A549 (cell line): ENCODE data around the gene NFYC. TPM values are rescaled to one million over a fixed set of nuclear protein-coding genes. Genes with fewer than 3 reads are reported as not detected.
A peak's percentile ranks its signal among the peaks of the same experiment; 100 is the strongest.

Source experiments
- ATAC-seq, 2 experiments: fragments of 200-7000 bp in 1 of 2; fragments of >200 bp in 1 of 2; cut with Nextera tagmentation in 1 of 2; cut with Tn5 transposase in 1 of 2; 3 replicates each; pipeline versions ENCODE4 v1.8.0 to v1.9.1; 2018 to 2020; ENCODE audit warnings: mild to moderate bottlenecking in 1 of 2, moderate library complexity in 1 of 2
- CTCF ChIA-PET: fragments of 300-600 bp; sonication (Branson Sonifier 250); formaldehyde crosslinking; extraction: SDS; loops from one replicate; lab custom pipeline; 2021; ENCODE audit warnings: antibody characterized with exemption, inconsistent platforms; lab: Yijun Ruan, JAX
- POLR2A ChIA-PET: fragments of 350-600 bp; formaldehyde crosslinking; extraction: SDS; loops from one replicate; lab custom pipeline; 2021; ENCODE audit warnings: antibody characterized with exemption, inconsistent platforms; lab: Yijun Ruan, JAX
- DNase-seq, 2 experiments: peaks; one replicate each; pipeline versions ENCODE4 v3.0.0 to v3.0.0-alpha.2; 2011 to 2016; ENCODE audit warnings: low read depth in 1 of 2, low spot score in 1 of 2
- FAIRE-seq: peaks from 2 replicates; lab custom pipeline; 2011; peaks lifted over from hg19 to GRCh38; lab: Jason Lieb, UNC
- H3K27ac ChIP-seq, 2 experiments: fragments of >200 bp; sonication (Bioruptor Twin); formaldehyde crosslinking; 3 replicates each; pipeline ENCODE4 v1.5.1; 2016 to 2017
- H3K4me1 ChIP-seq: fragments of >200 bp; sonication (Bioruptor Twin); formaldehyde crosslinking; 3 replicates; pipeline ENCODE4 v1.6.1; 2016
- H3K4me2 ChIP-seq: fragments of >200 bp; sonication (Bioruptor Twin); formaldehyde crosslinking; 3 replicates; pipeline ENCODE4 v1.6.1; 2016
- H3K4me3 ChIP-seq: fragments of >200 bp; sonication (Bioruptor Twin); formaldehyde crosslinking; 3 replicates; pipeline ENCODE4 v1.5.1; 2016
- H3K9me3 ChIP-seq: fragments of >200 bp; sonication (Bioruptor Twin); formaldehyde crosslinking; 3 replicates; pipeline ENCODE4 v1.6.1; 2016
- BHLHE40 ChIP-seq: IDR thresholded peaks from 2 replicates; pipeline ENCODE4 v1.6.1; 2012; ENCODE audit warnings: low read depth, low read length, inconsistent platforms
- CBX2 ChIP-seq: fragments of 200-600 bp; sonication (generic); IDR thresholded peaks from 2 replicates; pipeline ENCODE4 v1.6.1; 2016; ENCODE audit warnings: low read depth, mild to moderate bottlenecking, borderline replicate concordance
- CBX8 ChIP-seq: fragments of 200-600 bp; sonication (generic); IDR thresholded peaks from 2 replicates; pipeline ENCODE4 v1.6.1; 2016
- EHF ChIP-seq: fragments of 250-450 bp; sonication (Bioruptor Pico); IDR thresholded peaks from 2 replicates; pipeline ENCODE4 v1.5.0; 2020; ENCODE audit warnings: mild to moderate bottlenecking
- EHMT2 ChIP-seq: fragments of 200-600 bp; sonication (generic); IDR thresholded peaks from 2 replicates; pipeline ENCODE4 v1.6.1; 2016; ENCODE audit warnings: antibody characterized with exemption, low read depth, mild to moderate bottlenecking, moderate library complexity
- ELK1 ChIP-seq: fragments of 150-350 bp; IDR thresholded peaks from 2 replicates; pipeline ENCODE4 v1.6.1; 2014; ENCODE audit warnings: low read depth, mild to moderate bottlenecking, low read length
- EP300 ChIP-seq, 2 experiments: fragments of >200 bp; sonication (Bioruptor Twin); formaldehyde crosslinking; IDR thresholded peaks; 2 replicates in 1 of 2; 3 replicates in 1 of 2; pipeline ENCODE4 v1.6.1; 2016 to 2017
- FOSB ChIP-seq: fragments of 250-450 bp; sonication (Bioruptor Pico); IDR thresholded peaks from 2 replicates; pipeline ENCODE4 v1.5.0; 2020; ENCODE audit warnings: mild to moderate bottlenecking, moderate library complexity
- FOSL2 ChIP-seq, 2 experiments: fragments of 450-650 bp in 1 of 2; fragments of >200 bp in 1 of 2; sonication (Bioruptor Twin) in 1 of 2; formaldehyde crosslinking; IDR thresholded peaks; 2 replicates each; pipeline versions ENCODE4 v1.5.0 to v1.6.1; 2016 to 2020; ENCODE audit warnings: mild to moderate bottlenecking in 1 of 2, moderate library complexity in 1 of 2
- HEYL ChIP-seq: fragments of 250-450 bp; sonication (Bioruptor Pico); IDR thresholded peaks from 2 replicates; pipeline ENCODE4 v1.8.0; 2021; ENCODE audit warnings: mild to moderate bottlenecking, moderate library complexity
- HOXA7 ChIP-seq: fragments of 250-450 bp; sonication (Bioruptor Pico); IDR thresholded peaks from 2 replicates; pipeline ENCODE4 v1.5.0; 2020; ENCODE audit warnings: mild to moderate bottlenecking, moderate library complexity
- HOXB13 ChIP-seq: fragments of 250-450 bp; sonication (Bioruptor Pico); IDR thresholded peaks from 2 replicates; pipeline ENCODE4 v1.5.0; 2020; ENCODE audit warnings: low read depth, mild to moderate bottlenecking, moderate library complexity
- HOXB5 ChIP-seq: fragments of 250-450 bp; sonication (Bioruptor Pico); IDR thresholded peaks from 2 replicates; pipeline ENCODE4 v1.5.0; 2020; ENCODE audit warnings: mild to moderate bottlenecking, moderate library complexity
- JUN ChIP-seq, 2 experiments: fragments of >200 bp; sonication (Bioruptor Twin); formaldehyde crosslinking; IDR thresholded peaks; 2 replicates in 1 of 2; 3 replicates in 1 of 2; pipeline ENCODE4 v1.6.1; 2016 to 2017
- JUNB ChIP-seq: fragments of >200 bp; sonication (Bioruptor Twin); formaldehyde crosslinking; IDR thresholded peaks from 2 replicates; pipeline ENCODE4 v1.6.1; 2016
- KDM1A ChIP-seq: fragments of 200-600 bp; sonication (generic); IDR thresholded peaks from 2 replicates; pipeline ENCODE4 v1.6.1; 2016; ENCODE audit warnings: low read depth, mild to moderate bottlenecking
- MYC ChIP-seq: IDR thresholded peaks from 2 replicates; pipeline ENCODE4 v1.6.1; 2012; ENCODE audit warnings: mild to moderate bottlenecking, inconsistent platforms, low read length, improper control_type of control experiment, borderline replicate concordance
- NPAS2 ChIP-seq: fragments of 250-450 bp; sonication (Bioruptor Pico); IDR thresholded peaks from 2 replicates; pipeline ENCODE4 v1.8.0; 2022; ENCODE audit warnings: mild to moderate bottlenecking, moderate library complexity, borderline replicate concordance
- NR3C1 ChIP-seq: fragments of >200 bp; sonication (Bioruptor Twin); formaldehyde crosslinking; IDR thresholded peaks from 3 replicates; pipeline ENCODE4 v1.6.1; 2017
- POLR2AphosphoS2 ChIP-seq: conservative IDR thresholded peaks from 2 replicates; pipeline ENCODE4 v1.6.1; 2012; ENCODE audit warnings: low read length, improper control_type of control experiment, inconsistent platforms
- RCOR1 ChIP-seq: fragments of 150-350 bp; IDR thresholded peaks from 2 replicates; pipeline ENCODE4 v1.6.1; 2014; ENCODE audit warnings: antibody characterized with exemption, low read length, low read depth
- RNF2 ChIP-seq: fragments of 200-600 bp; sonication (generic); IDR thresholded peaks from 2 replicates; pipeline ENCODE4 v1.6.1; 2016; ENCODE audit warnings: low read depth, mild to moderate bottlenecking, antibody characterized with exemption, moderate library complexity, borderline replicate concordance
- SMC3 ChIP-seq: fragments of >200 bp; sonication (Bioruptor Twin); formaldehyde crosslinking; IDR thresholded peaks from 3 replicates; pipeline ENCODE4 v1.6.1; 2018; ENCODE audit warnings: inconsistent platforms
- ZC3H11A ChIP-seq: fragments of 450-650 bp; IDR thresholded peaks from 2 replicates; pipeline ENCODE4 v1.6.1; 2014; ENCODE audit warnings: antibody characterized with exemption, mild to moderate bottlenecking
- ZNF302 ChIP-seq: fragments of 250-450 bp; sonication (Bioruptor Pico); IDR thresholded peaks from 2 replicates; pipeline ENCODE4 v1.9.0; 2021; ENCODE audit warnings: inconsistent platforms, mild to moderate bottlenecking, moderate library complexity
- ZSCAN20 ChIP-seq: fragments of 250-450 bp; sonication (Bioruptor Pico); IDR thresholded peaks from 2 replicates; pipeline ENCODE4 v1.8.0; 2022; ENCODE audit warnings: mild to moderate bottlenecking, moderate library complexity
- WGBS: methylation state at CpG from one replicate; pipeline ENCODE4 v1.1.6; 2017; ENCODE audit errors: missing lambda C conversion rate; 5-methylcytosine and 5-hydroxymethylcytosine counted together
- polyA plus RNA-seq, 4 experiments: library from polyadenylated mRNA; depleted of rRNA in 3 of 4; stranded (reverse); fragments of >200 nt; fragmentation: RNase III in 1 of 4; extraction: RNeasy Plus Mini Kit Qiagen cat#74134 plus additional on column Dnase treatment in 1 of 4; gene quantifications; 2 replicates in 3 of 4; 3 replicates in 1 of 4; pipeline ENCODE4 v1.2.3, GENCODE V29; 2011 to 2017

Gene NFYC
- polyA plus RNA-seq, 2 of the 4 experiments (the other 2 are of a cell fraction) = 35.1 to 43.4 TPM

GRCh38 chr1:40772146-40772955, 80.8 kb downstream of the NFYC start:
- no peak overlapping the region for H3K4me3 ChIP-seq
- peaks cover 9% of the 10 kb centered on the region for H3K9me3 ChIP-seq
- H3K4me2 ChIP-seq = no peak overlapping the region
- no peak for FAIRE-seq
- DNase-seq = no peak
- H3K27ac ChIP-seq = no peak overlapping the region
- ChIA-PET CTCF (interaction anchor here (0.6 to 7.5 kb wide), 12 partner anchors 8 to 645 kb away, joined by 3 to 47 read pairs (median 4); no protein-coding TSS in a partner anchor), POLR2A (no interaction called here)
- no peaks in the 10 kb centered on the region for H3K4me1 ChIP-seq
- 94% methylated on average over 2 of the region's 2 CpGs for WGBS
- no peak for ATAC-seq
- TF ChIP-seq CBX2 (no peak), HOXA7 (CRISPR knock-in tag) (no peak), ZNF302 (no peak), FOSL2 (IDR thresholded peaks at IDR 0.05) (no peak), FOSL2 (CRISPR knock-in tag; IDR thresholded peaks at IDR 0.05) (no peak), HOXB13 (CRISPR knock-in tag) (no peak), ZC3H11A (no peak), JUNB (no peak), SMC3 (no peak), EHF (no peak), NR3C1 (no peak), MYC (no peak), POLR2AphosphoS2 (no peak), CBX8 (no peak), ELK1 (no peak), HOXB5 (CRISPR knock-in tag) (no peak), BHLHE40 (no peak), RNF2 (no peak), RCOR1 (no peak), EP300 (IDR thresholded peaks at IDR 0.05) (no peak), JUN (IDR thresholded peaks at IDR 0.05) (no peak)

GRCh38 chr1:40773748-40774265, 82.3 kb downstream of the NFYC start:
- Histone ChIP-seq H3K27ac (no peak overlapping the region), H3K4me3 (no peak overlapping the region), H3K4me1 (no peaks in the 10 kb centered on the region), H3K4me2 (no peak overlapping the region), H3K9me3 (peaks cover 13% of the 10 kb centered on the region)
- DNase-seq = no peak
- peak in 1 of 2 experiments; percentile 21; a peak in 1 of 6 replicates for ATAC-seq
- WGBS = 88% methylated on average over 6 of the region's 6 CpGs
- POLR2A ChIA-PET = interaction anchor here (0.6 kb wide), 1 partner anchor 80 kb away, joined by 3 read pairs; no protein-coding TSS in a partner anchor
- TF ChIP-seq NPAS2 (CRISPR knock-in tag) (no peak), ZSCAN20 (CRISPR knock-in tag) (no peak), HOXB13 (CRISPR knock-in tag) (no peak), KDM1A (no peak), EHMT2 (no peak), FOSB (no peak), HEYL (no peak)
- no peak for FAIRE-seq
- CTCF ChIA-PET = interaction anchor here (0.7 to 7.5 kb wide), 17 partner anchors 9 to 218 kb away, joined by 3 to 47 read pairs (median 7); no protein-coding TSS in a partner anchor
